ENCODE measurements around the gene PLD4.

DNA sequence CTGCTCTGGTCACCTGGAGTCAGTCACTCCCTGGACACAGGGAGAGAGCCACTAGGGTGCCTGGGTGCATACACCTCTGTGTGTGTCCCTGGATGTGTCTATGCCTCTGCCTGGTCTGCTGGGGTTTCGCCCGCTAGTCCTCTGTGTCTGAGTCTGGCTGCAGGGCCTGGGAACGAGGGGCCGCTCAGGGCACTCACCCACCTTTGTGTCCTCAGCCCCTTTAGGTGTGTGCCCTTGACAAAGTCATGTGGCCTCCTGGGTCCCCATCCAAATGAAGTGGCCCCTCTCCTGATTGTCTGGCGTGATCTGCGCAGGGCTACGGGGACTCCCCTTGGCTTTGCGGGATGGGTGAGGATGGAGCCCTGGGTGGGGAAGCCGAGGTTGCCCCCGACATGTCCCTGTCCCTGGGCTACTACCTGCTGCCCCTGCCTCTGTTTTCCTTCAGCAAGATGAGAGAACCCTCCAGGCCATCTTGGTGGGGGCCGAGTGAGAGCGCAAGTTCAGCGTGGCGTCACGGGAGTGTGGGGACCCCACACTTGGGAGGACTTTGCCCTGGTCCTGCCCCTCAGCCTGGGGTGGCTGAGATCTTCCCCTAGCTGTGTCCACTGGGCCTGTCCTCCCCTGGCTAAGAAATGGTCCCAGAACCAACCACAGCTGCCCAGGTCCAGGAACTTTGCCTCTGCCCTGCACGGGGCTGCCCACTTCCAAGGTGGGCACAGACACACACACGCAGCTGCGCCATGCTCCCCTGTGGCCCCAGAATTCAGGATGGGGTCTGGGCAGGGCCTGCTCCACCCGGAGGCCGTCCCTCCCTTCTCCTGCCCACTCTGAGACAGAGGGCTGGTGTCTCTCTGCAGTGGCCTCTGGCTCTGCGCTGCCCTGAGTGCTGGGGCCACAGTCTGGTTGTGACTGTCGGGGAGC is 56.2 kb downstream of the PLD4 start:
- TF ChIP-seq, protein P1, sequence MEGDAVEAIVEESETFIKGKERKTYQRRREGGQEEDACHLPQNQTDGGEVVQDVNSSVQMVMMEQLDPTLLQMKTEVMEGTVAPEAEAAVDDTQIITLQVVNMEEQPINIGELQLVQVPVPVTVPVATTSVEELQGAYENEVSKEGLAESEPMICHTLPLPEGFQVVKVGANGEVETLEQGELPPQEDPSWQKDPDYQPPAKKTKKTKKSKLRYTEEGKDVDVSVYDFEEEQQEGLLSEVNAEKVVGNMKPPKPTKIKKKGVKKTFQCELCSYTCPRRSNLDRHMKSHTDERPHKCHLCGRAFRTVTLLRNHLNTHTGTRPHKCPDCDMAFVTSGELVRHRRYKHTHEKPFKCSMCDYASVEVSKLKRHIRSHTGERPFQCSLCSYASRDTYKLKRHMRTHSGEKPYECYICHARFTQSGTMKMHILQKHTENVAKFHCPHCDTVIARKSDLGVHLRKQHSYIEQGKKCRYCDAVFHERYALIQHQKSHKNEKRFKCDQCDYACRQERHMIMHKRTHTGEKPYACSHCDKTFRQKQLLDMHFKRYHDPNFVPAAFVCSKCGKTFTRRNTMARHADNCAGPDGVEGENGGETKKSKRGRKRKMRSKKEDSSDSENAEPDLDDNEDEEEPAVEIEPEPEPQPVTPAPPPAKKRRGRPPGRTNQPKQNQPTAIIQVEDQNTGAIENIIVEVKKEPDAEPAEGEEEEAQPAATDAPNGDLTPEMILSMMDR (IDR thresholded peaks at IDR 0.05), result no peak
- no peak for TF ChIP-seq POLR2A (IDR thresholded peaks at IDR 0.05)
